CD4-positive, alpha-beta T cell treated with Interleukin-17A for 4 hours (primary cell): ENCODE results near the gene CCDC183.
"Not testable (repeated sequence)": the region's sequence is repeated elsewhere in the genome, so short reads cannot be mapped to it uniquely, and the experiment has no call there.

Experiments
- DNase-seq: peaks from one replicate; pipeline ENCODE4 v3.0.0-alpha.2; 2020; ENCODE audit warnings: mixed read lengths

CCDC183 gene

DNA sequence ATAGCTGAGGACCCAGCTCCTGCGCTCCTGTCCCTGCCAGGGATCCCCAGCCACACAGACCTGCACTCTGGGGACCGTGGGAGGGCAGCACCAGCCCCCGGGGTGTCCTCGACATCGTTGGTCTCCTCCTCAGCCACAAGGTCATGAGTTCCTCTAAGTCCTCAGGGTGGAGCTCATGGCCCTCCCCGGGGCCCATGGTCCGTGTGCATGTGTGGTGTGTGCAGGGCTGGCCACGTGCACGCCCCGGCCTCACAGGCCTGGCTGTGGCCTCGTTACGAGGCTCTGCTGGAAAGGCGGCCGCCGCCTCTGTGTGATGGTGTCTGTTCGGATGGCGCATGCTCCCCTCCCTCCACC lies 30.0 kb downstream of the CCDC183 start:
- DNase-seq: no peak

DNA sequence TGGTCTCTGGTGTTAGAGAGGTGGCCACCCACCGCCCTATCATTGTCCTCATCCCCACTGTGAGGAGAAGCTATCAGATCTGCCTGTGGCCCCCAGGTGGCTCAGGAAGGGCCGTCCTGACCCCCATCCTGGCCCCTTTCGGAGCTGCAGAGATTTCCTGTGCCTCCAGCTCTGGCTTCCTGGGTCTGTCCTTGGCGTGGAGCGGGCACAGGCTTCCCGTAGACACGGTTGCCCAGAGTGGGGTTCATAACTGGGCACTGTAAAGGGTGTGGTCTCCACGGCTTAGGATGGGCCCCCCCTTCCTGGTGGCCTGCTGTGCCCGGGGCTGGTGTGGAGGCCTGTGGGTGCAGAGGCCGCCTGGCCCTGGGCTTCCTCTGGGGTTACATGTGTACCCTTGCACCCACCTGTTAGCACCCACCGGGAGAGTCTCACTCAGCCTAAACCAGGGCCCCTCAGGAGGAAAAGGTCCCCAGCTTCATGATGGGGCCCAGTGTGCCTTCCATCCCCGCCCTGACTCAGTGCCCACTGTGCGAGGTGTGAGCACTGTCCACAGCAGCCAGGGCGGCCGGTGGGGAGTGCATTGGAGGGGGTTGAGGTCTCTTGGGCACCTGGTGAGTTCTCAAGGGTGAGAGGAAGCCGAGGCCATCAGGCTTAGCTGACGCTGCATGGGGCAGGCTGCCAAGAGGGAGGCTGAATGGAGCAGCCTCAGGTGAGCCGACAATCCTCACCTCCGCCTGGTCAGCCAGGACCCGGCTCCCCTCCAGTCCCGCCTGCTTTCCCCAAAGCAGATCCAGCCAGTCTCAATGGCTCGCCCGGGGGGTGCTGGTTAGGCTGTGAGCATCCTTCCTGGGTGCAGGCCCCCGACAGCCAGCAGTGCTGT lies 30.8 kb downstream of the CCDC183 start:
- DNase-seq: no peak

DNA sequence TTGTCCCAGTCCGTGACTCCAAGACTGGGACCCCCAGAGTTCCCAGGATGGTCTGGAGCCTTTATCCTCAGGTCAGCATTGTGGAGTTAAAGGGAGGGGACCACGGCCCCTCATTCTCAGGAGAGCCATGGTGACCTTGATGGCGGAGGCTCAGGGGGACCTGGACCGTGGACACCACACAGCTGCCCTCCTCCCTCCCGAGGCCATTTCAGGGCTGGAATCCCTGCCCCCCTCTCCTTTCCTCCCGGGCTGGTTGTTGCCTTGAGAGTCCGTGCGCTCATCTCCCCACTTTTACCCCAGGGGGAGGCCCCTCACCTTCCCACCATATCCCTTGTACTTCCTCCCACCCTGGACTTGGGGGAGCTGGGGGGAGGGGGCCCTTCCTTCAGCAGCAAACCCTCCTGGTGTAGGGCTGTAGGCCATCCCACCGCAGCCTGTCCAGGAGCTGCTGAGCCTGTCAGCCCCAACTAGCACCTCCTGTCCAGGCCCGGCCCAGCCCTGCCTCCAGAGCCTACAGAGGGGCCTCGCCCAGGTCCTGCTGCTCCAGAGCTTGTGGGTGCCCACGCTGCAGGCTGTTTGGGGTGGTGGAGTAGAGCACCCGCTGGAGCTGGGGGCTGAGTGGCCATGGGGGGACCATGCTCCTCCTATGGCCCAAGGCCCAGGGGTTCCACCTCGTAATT lies 31.8 kb downstream of the CCDC183 start:
- DNase-seq: no peak

DNA sequence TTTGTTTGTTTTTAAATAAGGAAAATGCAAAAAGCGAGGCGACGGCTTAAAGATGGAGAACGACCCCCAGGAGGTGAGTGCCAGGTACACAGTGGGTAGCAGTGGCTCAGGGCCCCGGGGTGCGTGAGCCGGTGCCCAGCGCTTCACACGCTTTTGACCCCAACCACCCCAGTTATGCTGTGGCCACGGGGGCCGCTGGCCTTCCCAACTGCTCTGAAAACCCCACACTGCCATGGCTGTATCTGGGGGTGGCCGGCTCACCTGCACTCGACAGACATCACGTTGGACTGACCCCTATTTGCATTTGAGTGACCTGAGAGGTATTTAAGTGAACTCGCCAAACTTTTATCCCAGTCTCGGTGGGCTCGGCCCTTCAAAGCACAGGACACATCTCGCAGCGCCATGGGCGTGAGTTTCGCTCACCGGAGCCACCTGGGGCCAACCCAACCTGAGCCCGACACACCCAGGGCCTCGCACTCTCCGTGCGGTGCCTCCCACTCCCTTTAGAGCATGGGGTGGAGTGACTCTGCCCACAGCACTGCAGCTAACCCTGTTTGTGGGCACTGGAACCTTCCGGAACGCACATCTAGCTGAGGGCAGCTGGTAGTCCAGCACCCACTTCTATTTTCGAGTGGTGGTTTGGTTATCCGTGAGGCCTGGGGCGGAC lies 32.5 kb downstream of the CCDC183 start:
- no peak for DNase-seq

DNA sequence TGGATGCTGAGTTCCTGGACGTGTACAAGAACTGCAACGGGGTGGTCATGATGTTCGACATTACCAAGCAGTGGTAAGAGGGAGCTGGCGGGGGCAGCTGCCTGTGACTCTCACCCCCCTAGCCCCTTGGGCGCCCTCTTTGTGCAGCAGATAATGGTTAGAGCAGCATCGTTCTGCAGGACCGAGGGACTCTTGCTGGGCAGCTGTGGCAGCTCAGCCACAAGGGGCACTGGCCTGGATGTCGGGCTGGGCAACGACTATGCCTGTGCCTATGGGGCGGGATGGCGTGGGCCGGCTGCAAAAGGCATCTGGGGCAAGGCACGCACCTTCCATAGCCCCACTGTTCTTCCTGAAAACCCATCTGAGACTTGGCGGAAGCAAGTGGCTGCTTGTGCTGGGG lies 33.3 kb downstream of the CCDC183 start:
- no peak for DNase-seq

DNA sequence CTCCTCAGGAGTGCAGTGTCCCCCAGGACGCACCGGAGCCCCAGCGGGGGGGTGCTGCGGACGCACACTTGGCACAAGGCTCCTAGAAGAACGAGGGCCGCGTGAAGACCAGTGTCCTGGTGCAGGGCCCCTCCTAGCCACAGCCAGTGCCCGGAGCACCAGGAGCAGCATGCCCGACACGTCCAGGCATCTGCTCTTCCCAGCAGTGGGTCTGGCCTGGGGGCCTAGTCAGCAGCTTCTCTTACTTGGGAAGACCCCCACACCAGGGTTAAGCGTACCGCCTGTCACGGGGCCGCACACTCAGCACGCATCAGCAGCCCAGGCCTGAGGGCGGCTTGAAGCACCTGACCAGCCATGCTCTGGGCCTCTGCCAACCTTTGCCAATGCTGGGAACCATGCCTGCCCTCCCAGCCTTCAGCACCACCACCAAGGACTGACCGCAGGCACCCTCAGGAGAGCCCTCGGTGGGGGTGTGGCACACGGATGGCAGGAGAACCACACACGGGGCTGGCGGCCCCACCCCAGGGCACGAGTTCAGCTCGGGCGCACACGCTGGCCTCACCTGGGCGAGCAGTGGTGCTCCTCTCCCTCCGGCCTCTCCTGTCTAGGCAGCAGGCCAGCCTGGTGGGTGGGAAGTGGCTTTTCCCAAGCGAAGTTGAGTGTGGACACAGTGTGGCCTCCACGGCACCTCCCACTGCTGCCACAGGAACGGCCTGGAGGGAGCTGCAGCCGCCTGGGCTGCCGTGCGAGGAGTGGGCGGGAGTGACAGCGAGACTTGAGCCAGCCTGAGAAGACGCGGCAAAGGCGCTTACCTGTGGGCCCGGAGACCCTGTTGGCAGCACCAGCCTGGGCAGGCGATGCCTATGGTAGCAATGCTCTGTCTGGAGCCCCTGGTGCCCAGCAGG lies 34.1 kb downstream of the CCDC183 start:
- DNase-seq: no peak

DNA sequence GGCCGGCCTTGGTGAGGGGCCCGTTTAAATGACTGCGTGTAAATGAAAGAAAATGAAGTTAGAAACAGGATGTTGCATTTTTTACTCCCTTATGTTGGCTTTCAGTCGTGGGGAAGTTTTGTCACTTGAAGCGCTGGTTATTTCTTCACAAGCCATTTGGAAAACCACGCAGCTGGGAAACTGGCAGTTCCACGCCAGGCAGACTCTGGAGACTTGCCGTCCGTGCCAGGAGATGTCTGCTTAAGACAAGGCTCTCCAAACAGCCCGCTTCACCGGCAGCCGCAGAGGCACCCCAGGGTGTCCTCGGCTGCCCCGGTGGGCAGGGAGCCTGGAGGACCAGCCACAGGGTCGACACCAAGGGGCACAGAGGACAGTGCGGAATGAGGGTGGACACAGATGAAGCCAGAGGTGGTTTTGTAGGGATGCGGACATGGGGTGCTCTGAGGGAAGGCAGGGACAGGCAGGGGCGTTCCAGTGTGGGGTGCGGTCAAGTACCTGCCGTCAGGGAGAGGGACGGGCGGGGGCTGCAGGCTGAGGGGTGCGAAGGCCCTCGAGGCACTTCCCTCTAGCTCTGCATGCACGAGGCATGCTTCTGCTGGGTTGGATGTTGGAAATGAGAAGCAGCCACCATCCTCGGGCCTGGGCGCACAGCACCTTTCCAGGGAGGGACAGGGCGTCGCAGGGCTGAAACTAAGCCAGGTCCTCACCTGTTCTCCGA lies 35.0 kb downstream of the CCDC183 start:
- no peak for DNase-seq

DNA sequence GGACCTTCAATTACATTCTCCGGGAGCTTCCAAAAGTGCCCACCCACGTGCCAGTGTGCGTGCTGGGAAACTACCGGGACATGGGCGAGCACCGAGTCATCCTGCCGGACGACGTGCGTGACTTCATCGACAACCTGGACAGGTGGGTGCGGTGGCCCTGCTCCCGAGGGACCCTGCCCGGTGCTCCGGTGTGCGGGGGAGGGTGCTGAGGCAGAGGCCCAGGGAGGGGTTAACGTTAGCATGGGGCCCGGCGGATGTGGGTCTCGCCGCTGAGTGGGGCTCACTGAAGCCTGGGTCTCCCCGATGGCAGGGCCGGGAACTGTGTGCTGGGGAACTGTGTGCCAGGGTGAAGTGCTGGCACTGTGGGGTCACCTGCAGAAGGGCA lies 35.6 kb downstream of the CCDC183 start:
- no peak for DNase-seq

DNA sequence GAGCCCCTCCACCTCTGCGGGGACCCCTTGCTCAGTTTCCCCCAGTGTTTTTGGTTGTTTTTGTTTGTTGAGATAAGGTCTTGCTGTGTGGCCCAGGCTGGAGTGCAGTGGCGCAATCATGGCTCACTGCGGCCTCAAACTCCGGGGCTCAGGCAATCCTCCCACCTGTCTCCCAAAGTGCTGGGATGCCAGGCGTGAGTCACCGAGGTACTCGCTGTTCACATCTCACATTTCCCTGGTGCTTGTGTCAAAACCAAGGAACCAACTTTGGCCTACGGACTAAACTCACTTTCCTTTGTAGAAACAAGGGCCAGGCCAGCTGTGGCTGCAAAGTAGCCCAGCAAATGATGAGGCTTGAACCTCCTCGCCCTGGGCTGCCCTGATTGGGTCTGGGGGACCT lies 36.4 kb downstream of the CCDC183 start:
- DNase-seq: no peak

DNA sequence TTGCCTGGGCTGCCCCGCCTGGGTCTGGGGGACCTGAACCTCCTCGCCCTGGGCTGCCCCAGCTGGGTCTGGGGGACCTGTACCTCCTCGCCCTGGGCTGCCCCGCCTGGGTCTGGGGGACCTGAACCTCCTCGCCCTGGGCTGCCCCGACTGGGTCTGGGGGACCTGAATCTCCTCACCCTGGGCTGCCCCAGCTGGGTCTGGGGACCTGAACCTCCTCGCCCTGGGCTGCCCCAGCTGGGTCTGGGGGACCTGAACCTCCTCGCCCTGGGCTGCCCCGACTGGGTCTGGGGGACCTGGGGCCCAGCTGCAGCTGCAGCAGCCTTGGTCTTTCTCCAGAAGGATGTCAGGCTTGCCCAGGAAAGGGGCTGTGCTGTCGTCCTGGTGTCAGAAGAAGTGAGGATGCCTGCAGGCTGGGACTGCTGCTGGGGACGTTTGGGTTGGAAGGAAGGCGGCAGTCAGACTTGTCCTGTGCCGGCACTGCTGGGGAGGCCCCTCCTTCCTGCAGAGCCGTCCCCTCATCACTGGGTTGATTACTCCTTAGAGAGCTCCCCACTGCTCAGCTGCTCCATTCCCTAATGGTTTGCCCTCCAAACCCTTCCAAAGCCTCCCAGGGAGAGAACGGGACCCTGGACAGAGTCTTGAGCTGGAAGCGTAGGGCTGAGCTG lies 37.4 kb downstream of the CCDC183 start:
- not testable (repeated sequence) for DNase-seq

DNA sequence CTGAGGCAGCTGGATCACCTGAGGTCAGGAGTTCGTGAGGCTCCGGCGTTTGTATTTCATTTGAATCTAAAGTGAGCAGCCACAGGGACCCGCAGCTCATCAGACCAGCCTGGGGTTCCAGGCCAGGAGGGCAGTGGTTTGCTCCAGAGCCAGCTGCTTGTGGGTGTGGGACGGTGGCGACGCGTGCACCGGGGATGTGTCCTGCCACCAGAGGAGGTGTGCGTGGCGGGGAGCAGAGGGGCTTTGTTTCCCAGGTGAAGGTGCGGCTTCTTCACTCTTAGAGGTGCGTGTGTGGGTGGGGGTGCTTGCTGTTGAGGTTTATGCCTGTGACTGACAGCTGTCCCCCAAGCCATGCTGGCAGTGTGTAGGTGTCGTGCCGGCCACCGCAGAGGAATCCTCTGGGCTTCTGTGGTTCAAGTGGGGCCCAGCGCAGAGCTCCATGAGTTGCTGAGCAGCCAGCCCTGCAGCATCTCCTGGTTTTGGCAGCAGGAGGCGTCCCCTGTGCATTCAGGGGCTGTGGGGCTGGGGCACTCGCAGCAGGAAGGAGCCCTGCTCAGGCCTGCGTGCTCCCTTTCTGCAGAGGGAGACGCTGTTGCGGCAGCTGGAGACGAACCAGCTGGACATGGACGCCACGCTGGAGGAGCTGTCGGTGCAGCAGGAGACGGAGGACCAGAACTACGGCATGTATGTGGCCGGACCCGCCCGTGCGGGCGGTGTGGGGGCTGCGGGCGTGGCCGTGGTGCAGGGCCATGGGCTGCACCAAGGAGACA lies 39.2 kb downstream of the CCDC183 start:
- DNase-seq: no peak

DNA sequence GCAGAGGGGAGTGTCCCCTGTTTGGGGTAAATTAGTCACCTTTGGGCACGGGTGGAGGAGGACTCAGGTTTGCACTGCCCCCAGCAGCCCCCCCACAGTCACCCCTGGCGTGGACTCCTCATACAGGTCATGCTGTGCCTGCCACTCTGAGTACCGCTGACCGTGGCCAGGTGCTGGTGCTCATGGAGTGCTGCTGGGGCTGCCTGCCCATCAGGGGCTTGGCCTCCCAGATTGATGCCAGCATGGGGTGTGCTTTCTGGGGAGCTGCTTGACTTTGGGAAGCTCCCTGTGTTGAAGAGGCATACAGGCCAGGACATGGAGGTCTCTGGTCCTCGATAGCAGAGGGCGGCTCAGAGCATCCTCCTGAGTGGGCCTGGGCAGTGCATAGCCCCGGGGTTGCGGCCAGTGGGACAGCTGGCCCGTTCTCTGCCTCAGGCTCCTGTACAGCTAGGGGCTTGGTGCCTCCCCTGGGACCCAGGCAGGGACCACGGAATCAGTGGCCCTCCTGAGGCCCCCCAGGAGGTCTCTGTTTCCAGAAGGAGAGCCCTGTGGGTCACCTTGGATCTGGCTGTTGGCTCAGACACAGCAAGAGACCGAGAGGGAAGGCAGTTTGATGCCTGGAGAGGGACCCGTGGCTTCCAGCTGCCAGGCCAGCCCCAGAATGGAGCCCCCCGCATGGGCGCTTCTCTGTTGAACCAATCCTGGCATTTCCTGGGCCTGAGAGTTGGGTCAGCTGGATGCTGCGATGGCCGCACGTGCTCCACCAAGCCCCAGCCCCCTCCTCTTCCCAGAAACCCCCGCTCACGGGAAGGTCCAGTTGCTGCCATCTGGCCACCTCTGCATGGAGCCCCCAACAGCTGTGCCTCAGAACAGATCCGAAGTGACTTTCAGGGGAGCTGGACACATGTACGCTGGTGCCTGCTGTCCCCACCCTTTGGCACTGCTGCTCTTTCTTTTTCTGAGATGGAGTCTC lies 40.1 kb downstream of the CCDC183 start:
- no peak for DNase-seq

DNA sequence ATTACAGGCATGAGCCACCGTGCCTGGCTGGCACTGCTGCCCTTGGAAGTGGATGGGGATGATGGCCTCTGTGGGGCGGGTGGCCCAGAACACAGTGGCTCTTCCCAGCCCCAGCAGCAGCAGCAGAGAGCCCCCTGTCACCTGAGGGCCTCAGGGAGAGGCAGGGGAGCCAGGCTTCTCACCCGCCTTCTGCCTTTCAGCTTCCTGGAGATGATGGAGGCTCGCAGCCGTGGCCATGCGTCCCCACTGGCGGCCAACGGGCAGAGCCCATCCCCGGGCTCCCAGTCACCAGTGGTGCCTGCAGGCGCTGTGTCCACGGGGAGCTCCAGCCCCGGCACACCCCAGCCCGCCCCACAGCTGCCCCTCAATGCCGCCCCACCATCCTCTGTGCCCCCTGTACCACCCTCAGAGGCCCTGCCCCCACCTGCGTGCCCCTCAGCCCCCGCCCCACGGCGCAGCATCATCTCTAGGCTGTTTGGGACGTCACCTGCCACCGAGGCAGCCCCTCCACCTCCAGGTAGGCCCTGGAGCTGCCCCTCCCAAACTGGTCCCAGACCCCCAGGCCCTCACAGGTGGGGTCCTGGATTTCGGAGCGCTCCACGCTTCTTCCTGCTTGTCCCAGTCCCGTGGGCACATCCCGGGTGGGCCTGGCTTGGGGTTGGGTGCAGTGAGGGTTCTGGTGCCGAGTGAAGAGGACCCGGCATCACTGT lies 41.2 kb downstream of the CCDC183 start:
- DNase-seq: no peak

DNA sequence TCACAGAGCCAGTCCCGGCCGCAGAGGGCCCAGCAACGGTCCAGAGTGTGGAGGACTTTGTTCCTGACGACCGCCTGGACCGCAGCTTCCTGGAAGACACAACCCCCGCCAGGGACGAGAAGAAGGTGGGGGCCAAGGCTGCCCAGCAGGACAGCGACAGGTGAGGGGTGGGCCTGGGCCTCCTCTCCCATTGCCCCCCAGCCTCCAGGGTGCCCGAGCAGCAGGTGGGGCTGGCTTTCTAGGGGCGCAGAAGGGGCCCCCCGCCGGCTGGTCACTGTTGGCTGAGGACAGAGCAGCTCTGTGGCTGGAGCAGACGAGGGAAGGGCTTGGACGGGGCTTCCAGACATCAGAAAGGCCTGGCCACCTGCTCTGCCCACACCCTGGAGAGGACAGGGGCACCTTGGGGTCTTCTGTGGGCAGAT lies 41.7 kb downstream of the CCDC183 start:
- not testable (repeated sequence) for DNase-seq

DNA sequence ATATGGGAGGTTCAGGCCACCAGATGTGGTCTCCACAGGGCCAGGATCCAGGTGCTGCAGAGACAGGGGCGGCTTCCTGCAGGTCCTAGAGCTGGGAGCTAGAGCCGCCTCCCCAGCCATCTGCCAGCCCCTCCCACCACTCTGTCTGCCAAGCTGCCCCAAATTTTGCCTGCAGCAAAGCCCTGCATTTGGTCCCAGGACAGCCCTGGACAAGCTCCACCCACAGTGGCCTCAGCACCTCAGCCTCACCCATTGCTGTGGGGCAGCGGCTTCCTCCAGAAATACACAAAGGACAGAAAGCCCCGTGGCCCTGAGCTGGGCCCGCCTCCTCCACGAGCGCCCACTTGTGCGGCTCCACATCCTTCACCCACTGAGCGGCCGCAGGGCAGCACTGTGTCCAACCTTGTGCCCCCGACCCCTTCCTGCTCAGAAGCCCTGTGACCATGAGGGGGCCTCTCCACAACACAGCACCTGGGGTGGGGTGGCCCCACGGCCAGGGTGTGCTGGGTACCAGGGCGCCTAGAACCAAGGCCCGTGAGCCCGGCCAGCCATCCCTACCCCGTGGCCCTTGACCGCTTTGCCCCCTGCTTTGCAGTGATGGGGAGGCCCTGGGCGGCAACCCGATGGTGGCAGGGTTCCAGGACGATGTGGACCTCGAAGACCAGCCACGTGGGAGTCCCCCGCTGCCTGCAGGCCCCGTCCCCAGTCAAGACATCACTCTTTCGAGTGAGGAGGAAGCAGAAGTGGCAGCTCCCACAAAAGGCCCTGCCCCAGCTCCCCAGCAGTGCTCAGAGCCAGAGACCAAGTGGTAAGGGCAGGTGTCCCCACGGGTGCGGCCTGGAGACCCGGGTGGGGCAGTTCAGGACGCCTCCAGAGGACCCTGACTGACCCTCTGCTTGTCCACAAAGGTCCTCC lies 42.4 kb downstream of the CCDC183 start:
- no peak for DNase-seq

DNA sequence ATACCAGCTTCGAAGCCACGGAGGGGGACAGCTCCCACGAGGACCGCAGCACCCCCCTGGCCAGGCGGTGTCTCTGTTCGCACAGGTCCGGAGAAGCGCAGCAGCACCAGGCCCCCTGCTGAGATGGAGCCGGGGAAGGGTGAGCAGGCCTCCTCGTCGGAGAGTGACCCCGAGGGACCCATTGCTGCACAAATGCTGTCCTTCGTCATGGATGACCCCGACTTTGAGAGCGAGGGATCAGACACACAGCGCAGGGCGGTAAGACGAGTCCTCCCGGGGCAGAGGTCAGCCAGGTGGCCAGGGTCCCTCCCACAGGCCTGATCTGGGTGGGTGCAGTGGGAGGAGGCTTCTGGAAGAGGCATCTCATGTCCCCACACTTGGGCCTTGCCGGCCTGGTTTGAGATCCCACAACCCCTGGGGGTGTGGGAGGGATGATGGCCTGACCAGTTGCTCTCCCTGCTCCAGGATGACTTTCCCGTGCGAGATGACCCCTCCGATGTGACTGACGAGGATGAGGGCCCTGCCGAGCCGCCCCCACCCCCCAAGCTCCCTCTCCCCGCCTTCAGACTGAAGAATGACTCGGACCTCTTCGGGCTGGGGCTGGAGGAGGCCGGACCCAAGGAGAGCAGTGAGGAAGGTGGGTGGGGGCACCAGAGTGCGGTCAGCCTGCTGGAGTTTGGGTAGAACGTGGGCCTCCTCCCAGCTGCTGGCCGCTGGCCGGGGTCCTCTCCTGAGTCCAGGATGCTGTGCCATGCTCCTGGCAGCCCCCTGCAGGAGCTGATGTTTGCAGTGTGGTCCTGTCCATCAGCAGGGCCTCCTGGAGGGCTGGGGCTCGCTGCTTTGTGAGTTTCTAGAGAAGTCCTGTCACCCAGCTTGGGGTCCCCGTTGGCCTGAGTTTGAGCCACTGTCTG lies 43.3 kb downstream of the CCDC183 start:
- DNase-seq: no peak
